Suprapubic skin (tissue), 4 donors: ENCODE measurements around the gene UBC.

Experiments
- EP300 ChIP-seq: sonication (generic); formaldehyde crosslinking; IDR thresholded peaks from one replicate; pipeline ENCODE4 v1.6.1; 2017; ENCODE audit warnings: antibody characterized with exemption
- POLR2A ChIP-seq, 2 donors: fragments of 450-650 bp; IDR thresholded peaks; one replicate each; pipeline ENCODE4 v1.6.1; 2017; ENCODE audit warnings: antibody characterized with exemption in 2 of 2, mild to moderate bottlenecking in 2 of 2, moderate library complexity in 2 of 2
- POLR2AphosphoS5 ChIP-seq, 3 donors: sonication (generic); formaldehyde crosslinking; IDR thresholded peaks; one replicate each; pipeline ENCODE4 v1.6.1; 2017; ENCODE audit warnings: antibody characterized with exemption in 3 of 3
- TF ChIP-seq, protein P1 (sequence below), 2 donors: fragments of 200-600 bp in 1 of 2; fragments of 450-650 bp in 1 of 2; sonication (generic) in 1 of 2; IDR thresholded peaks; one replicate each; pipeline ENCODE4 v1.5.1; 2016 to 2019; ENCODE audit warnings: antibody characterized with exemption in 2 of 2, mild to moderate bottlenecking in 1 of 2, moderate library complexity in 1 of 2

- TF ChIP-seq, protein P1, sequence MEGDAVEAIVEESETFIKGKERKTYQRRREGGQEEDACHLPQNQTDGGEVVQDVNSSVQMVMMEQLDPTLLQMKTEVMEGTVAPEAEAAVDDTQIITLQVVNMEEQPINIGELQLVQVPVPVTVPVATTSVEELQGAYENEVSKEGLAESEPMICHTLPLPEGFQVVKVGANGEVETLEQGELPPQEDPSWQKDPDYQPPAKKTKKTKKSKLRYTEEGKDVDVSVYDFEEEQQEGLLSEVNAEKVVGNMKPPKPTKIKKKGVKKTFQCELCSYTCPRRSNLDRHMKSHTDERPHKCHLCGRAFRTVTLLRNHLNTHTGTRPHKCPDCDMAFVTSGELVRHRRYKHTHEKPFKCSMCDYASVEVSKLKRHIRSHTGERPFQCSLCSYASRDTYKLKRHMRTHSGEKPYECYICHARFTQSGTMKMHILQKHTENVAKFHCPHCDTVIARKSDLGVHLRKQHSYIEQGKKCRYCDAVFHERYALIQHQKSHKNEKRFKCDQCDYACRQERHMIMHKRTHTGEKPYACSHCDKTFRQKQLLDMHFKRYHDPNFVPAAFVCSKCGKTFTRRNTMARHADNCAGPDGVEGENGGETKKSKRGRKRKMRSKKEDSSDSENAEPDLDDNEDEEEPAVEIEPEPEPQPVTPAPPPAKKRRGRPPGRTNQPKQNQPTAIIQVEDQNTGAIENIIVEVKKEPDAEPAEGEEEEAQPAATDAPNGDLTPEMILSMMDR (IDR thresholded peaks at IDR 0.05) = no peak
- TF ChIP-seq EP300 (no peak), POLR2AphosphoS5 (IDR thresholded peaks at IDR 0.05) (peak in 2 of 3 donors; percentile 63 to 91), POLR2A (IDR thresholded peaks at IDR 0.05) (peak in 1 of 2 donors; percentile 48)
Observed at GRCh38 chr12:124916374-124917134, 2.1 kb upstream of the UBC start.
